ENCODE results near the gene TFAP2A.

DNA sequence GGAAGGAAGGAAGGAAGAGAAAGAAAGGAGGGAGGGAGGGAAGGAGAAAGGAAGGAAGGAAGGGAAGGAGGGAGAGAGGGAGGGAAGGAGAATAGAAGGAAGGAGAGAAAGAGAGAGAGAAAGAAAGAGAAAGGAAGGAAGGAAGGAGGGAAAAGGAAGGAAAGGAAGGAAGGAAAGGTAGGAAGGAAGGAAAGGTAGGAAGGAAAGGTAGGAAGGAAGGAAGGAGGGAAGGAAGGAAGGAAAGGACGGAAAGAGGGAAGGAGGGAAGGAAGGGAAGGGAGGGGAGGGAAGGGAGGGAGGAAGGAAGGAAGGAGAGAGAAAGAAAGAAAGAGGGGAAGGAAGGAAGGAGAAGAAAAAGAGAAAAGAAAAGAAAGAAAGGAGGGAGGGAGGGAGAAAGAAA, 47.0 kb upstream of the TFAP2A start:
- no peak for TF ChIP-seq POLR2A (IDR thresholded peaks at IDR 0.05)
- no peak for TF ChIP-seq CTCF (IDR thresholded peaks at IDR 0.05)

Measured in right lobe of liver (tissue), 4 donors.